ENCODE results near the gene HOOK2. TPM values are rescaled to one million over a fixed set of nuclear protein-coding genes. Genes with fewer than 3 reads are reported as not detected.

The HOOK2 gene
- total RNA-seq, 3 donors from 2014 or later = 52.2 to 91.9 (median 69.0) TPM

DNA sequence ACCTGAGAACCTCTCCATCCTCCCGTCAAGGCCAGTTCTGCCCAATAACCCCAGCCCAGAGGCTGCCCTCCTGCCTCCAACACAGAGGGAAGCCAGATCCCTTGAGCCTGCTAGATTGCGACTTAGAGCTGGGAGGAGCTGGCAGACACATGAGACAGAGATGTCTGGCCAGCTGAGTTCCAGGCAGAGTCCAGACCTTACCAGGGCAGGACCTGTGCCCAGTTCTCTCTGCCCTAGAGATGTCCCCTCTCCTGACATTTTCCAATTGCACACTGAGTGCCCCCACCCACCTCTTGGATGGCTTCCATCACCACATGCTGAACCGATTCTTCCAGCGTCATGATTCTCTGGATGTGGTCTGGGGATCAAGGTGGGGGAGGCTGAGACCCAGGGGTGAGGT, 3.0 kb downstream of the HOOK2 start:
- intact Hi-C loops (cut with DNase I, micrococcal nuclease) = no loop called here
- H3K36me3 ChIP-seq (ENCODE audit: low read depth) = no peaks in the 10 kb centered on the region

DNA sequence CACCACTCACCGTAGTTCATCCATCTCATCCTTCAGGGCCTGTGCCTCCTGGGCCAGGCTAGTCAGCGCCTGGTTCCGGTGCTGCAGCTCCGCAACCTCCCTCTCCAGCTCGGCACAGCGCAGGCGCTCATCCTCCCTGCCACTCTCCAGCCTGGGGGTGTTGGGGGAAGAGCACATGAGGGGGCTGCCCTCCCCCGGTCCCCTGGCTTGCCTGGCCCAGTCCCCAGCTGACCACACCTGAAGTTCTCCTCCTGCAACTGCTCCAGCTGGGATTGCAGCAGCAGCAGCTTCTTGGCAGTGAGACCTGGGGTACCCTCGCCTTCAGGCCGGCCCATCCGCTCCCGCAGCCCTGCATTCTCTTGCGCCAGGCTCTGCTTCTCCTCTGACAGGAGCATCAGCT, 4.4 kb downstream of the HOOK2 start:
- no peaks in the 10 kb centered on the region for H3K9me3 ChIP-seq
- intact Hi-C loops (cut with DNase I, micrococcal nuclease) = no loop called here
- no peak for DNase-seq
- no peaks in the 10 kb centered on the region for H3K36me3 ChIP-seq (ENCODE audit: low read depth)
- no peak overlapping the region for H3K4me3 ChIP-seq
- peaks cover 26% of the 10 kb centered on the region for H3K4me1 ChIP-seq (ENCODE audit: low read depth)
- no peak for ATAC-seq
- TF ChIP-seq, protein P1, sequence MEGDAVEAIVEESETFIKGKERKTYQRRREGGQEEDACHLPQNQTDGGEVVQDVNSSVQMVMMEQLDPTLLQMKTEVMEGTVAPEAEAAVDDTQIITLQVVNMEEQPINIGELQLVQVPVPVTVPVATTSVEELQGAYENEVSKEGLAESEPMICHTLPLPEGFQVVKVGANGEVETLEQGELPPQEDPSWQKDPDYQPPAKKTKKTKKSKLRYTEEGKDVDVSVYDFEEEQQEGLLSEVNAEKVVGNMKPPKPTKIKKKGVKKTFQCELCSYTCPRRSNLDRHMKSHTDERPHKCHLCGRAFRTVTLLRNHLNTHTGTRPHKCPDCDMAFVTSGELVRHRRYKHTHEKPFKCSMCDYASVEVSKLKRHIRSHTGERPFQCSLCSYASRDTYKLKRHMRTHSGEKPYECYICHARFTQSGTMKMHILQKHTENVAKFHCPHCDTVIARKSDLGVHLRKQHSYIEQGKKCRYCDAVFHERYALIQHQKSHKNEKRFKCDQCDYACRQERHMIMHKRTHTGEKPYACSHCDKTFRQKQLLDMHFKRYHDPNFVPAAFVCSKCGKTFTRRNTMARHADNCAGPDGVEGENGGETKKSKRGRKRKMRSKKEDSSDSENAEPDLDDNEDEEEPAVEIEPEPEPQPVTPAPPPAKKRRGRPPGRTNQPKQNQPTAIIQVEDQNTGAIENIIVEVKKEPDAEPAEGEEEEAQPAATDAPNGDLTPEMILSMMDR (IDR thresholded peaks at IDR 0.05) = no peak

More for the DNA sequence above, 3.0 kb downstream of the HOOK2 start:
- DNase-seq = no peak
- H3K4me3 ChIP-seq = no peak overlapping the region
- TF ChIP-seq, protein P1 (IDR thresholded peaks at IDR 0.05) = no peak
- ATAC-seq = no peak
- no peaks in the 10 kb centered on the region for H3K9me3 ChIP-seq
- H3K4me1 ChIP-seq (ENCODE audit: low read depth) = peaks cover 26% of the 10 kb centered on the region

DNA sequence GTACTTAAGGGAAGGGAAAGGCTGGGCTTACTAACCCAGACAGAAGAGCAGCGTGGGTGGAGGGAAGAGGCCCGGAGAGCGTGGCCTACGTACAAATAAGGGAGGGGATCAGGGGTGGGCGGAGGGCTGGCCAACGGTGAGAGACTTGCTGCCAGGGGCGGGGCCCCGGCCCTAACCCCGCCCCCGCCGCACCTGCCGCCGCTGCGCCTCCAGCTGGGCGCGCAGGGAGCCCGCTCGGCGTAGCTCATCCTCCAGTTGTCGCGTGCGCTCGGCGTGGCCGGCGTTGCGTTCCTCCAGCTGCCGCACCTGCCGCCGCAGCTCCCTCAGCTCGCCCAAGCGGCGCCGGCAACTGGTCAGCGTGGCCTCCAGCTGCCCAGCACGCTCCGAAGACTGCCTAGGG, 5.7 kb downstream of the HOOK2 start:
- Histone ChIP-seq H3K36me3 (ENCODE audit: low read depth) (no peaks in the 10 kb centered on the region), H3K9me3 (no peaks in the 10 kb centered on the region), H3K4me3 (no peak overlapping the region), H3K4me1 (ENCODE audit: low read depth) (peaks cover 24% of the 10 kb centered on the region)
- ATAC-seq (peak; percentile 86), DNase-seq (peak; percentile 59 to 79 (median 78))
- intact Hi-C loops (cut with DNase I, micrococcal nuclease) = loop anchor here in 1 of 2 donors (5.0 kb wide), 1 partner anchor 78 kb away; no protein-coding TSS in a partner anchor
- TF ChIP-seq, protein P1 (IDR thresholded peaks at IDR 0.05) = no peak

DNA sequence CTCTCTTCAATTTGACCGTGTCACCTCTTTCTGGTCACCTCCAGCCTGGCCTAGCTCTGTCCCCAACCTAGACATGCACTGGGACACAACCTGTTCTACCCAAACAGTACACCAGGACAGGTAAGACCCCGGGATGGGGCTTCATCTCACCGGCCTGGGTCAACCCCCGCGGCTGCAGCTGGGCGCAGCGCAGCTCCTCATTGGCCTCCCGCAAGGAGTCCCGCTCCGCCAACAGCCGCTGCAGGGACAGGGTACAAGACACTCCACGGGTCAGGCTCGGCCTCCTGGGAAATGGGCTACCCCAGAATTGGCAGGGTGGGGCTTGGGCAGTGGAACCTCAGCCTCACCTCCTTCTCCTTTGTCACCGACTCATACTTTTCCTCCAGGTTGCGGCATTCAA, 7.7 kb downstream of the HOOK2 start:
- H3K4me3 ChIP-seq = no peak overlapping the region
- TF ChIP-seq, protein P1 (IDR thresholded peaks at IDR 0.05) = no peak
- H3K4me1 ChIP-seq (ENCODE audit: low read depth) = peaks cover 13% of the 10 kb centered on the region
- intact Hi-C loops (cut with DNase I, micrococcal nuclease) = loop anchor here in 1 of 2 donors (5.0 kb wide), 1 partner anchor 80 kb away; no protein-coding TSS in a partner anchor
- H3K9me3 ChIP-seq = no peaks in the 10 kb centered on the region
- DNase-seq (no peak), ATAC-seq (no peak)
- no peaks in the 10 kb centered on the region for H3K36me3 ChIP-seq (ENCODE audit: low read depth)

DNA sequence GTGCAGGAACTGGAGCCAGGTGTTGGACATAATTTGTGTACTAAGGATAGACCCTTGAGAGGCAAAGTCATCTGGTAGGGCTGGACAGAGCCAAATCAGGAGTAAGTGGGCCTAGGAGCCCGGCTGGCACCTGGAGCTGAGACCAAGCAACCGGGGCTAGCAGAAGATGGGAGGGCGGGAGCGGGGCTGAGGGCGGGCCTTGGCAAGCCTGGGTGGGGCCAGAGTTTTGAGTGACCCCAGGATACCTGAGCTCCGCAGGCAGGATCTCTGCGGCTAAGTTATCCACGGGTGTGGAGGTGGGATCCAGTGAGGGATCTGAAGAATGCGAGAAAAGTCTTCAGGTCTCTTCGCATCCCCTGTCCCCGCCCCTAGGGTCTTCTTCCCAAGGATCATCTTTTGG, 8.2 kb downstream of the HOOK2 start:
- TF ChIP-seq, protein P1 (IDR thresholded peaks at IDR 0.05) = no peak
- intact Hi-C loops (cut with DNase I, micrococcal nuclease) = loop anchor here in 1 of 2 donors (5.0 kb wide), 1 partner anchor 80 kb away; no protein-coding TSS in a partner anchor
- Histone ChIP-seq H3K9me3 (no peaks in the 10 kb centered on the region), H3K36me3 (ENCODE audit: low read depth) (no peaks in the 10 kb centered on the region), H3K4me3 (no peak overlapping the region), H3K4me1 (ENCODE audit: low read depth) (peaks cover 13% of the 10 kb centered on the region)
- no peak for DNase-seq
- no peak for ATAC-seq
